AG04449 (cell line): ENCODE measurements around the gene TDRD7.

ENCODE experiments used
- CTCF ChIA-PET: fragments of 350-600 bp; formaldehyde crosslinking; extraction: SDS; loops from one replicate; lab custom pipeline; 2021; ENCODE audit warnings: antibody characterized with exemption; lab: Yijun Ruan, JAX
- POLR2A ChIA-PET: fragments of 400-600, 350-600 bp; formaldehyde crosslinking; extraction: SDS; loops from one replicate; lab custom pipeline; 2020; ENCODE audit warnings: antibody characterized with exemption, inconsistent platforms; lab: Yijun Ruan, JAX
- DNase-seq: peaks from one replicate; pipeline ENCODE4 v3.0.0-alpha.2; 2010; ENCODE audit warnings: low read depth, low spot score
- H3K4me3 ChIP-seq: 2 replicates; pipeline ENCODE4 v1.5.1; 2011; ENCODE audit warnings: low read depth, mild to moderate bottlenecking, control low read depth, low read length
- TF ChIP-seq, protein P1 (sequence below): IDR thresholded peaks from one replicate; pipeline ENCODE4 v1.5.1; 2011; ENCODE audit warnings: mild to moderate bottlenecking, moderate library complexity, low read length, control low read depth, inconsistent platforms; ENCODE audit not compliant: insufficient read depth; ENCODE audit errors: missing control alignments

Gene TDRD7

DNA sequence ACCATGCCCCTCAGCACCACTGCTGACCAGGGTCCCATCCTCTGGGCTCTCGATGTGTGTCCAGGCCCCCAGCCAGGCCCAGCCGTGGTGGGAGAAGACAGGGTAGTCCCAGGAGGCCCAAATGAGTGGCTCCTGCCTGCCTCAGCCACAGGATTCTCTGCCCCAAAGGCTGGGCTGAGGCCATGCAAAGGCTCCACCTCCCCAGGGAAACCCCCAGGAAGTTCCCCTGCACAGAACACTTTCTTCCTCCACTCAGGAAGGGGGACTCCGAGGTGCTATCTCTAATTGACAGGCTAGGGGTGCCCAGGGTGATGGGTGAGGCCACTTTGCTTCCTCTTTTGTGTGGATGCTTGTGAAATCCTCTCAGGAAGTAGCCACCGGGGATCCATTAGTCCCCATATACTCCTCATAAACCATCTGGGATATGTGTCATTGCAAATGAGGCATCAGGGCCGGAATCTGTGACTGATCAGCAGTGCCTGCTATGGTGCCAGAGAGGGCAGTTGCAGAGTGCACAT is 23.1 kb upstream of the TDRD7 start:
- no peak overlapping the region for H3K4me3 ChIP-seq
- TF ChIP-seq, protein P1, sequence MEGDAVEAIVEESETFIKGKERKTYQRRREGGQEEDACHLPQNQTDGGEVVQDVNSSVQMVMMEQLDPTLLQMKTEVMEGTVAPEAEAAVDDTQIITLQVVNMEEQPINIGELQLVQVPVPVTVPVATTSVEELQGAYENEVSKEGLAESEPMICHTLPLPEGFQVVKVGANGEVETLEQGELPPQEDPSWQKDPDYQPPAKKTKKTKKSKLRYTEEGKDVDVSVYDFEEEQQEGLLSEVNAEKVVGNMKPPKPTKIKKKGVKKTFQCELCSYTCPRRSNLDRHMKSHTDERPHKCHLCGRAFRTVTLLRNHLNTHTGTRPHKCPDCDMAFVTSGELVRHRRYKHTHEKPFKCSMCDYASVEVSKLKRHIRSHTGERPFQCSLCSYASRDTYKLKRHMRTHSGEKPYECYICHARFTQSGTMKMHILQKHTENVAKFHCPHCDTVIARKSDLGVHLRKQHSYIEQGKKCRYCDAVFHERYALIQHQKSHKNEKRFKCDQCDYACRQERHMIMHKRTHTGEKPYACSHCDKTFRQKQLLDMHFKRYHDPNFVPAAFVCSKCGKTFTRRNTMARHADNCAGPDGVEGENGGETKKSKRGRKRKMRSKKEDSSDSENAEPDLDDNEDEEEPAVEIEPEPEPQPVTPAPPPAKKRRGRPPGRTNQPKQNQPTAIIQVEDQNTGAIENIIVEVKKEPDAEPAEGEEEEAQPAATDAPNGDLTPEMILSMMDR, result no peak
- ChIA-PET CTCF (interaction anchor here (3.5 kb wide), 1 partner anchor 533 kb away, joined by 16 read pairs; the partner anchor contains the start of gene ZNF782), POLR2A (no interaction called here)
- no peak for DNase-seq

DNA sequence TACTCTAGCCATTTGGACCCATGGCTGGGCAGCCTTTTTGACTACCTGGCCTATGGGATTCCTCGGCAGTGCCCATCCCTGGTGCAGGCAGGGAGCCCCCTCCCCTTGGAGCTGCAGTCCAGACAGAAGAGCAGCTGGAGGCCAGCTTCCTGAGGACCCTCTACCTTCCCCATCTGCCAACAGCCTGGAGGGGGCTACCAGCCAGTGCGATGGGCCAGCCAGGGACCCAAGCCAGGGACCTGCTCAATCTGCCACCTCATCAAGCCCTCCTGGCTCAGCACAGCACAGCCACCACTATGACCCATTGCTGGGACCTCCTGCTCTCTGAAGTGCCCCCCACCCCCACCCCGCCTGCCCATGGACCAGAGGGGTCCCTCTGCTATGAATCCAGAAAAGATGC is 22.6 kb upstream of the TDRD7 start:
- TF ChIP-seq, protein P1, result no peak
- ChIA-PET CTCF (interaction anchor here (1.7 kb wide), 1 partner anchor 9 kb away, joined by 5 read pairs; no protein-coding TSS in a partner anchor), POLR2A (no interaction called here)
- H3K4me3 ChIP-seq, result no peak overlapping the region
- no peak for DNase-seq

DNA sequence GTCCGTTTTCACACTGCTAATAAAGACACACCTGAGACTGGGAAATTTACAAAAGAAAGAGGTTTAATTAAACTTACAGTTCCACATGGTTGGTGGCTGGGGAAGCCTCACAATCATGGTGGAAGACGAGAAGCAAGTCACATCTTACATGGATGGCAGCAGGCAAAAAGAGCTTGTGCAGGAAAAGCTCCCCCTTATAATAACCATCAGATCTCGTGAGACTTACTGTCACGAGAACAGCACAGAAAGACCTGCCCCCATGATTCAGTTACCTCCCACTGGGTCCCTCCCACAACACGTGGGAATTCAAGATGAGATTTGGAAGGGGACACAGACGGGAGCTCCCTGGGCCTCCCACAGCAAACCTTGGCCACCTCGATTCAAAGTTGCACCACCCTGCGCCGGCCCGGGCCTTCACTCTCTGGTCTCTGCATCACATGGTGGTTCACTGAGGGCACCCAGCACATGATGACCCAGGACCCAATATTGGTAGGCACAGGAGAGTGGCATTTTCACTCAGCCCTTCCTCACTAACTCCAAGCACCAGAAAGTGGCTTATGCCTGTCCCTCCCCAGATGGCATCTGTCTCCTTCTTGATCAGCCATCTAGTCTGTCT is 21.0 kb upstream of the TDRD7 start:
- ChIA-PET POLR2A (no interaction called here), CTCF (interaction anchor here (1.2 to 1.7 kb wide), 2 partner anchors 8 to 9 kb away, joined by 3 to 5 read pairs; no protein-coding TSS in a partner anchor)
- DNase-seq, result no peak
- TF ChIP-seq, protein P1, result no peak
- H3K4me3 ChIP-seq, result no peak overlapping the region

DNA sequence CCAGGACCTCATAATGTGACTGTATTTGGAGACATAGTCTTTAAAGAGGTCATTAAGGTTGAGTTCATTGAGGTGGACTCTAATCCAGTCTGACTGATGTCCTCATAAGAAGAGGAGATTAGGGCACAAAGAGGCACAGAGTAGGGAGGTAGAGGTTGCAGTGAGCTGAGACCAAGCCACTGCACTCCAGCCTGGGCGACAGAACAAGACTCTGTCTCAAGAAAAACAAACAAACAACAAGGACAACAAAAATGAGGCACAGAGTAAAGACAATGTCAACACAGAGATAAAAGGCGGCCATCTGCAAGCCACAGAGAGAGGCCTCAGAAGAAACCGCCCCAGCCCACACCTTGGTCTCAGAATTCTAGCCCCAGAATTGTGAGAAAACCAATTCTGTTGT is 17.0 kb upstream of the TDRD7 start:
- TF ChIP-seq, protein P1, result no peak
- DNase-seq, result no peak
- H3K4me3 ChIP-seq, result no peak overlapping the region
- POLR2A ChIA-PET, result no interaction called here
- CTCF ChIA-PET, result interaction anchor here (3.5 to 13.6 kb wide), 3 partner anchors 8 to 538 kb away, joined by 20 to 197 read pairs (median 35); partner anchors contain the start of genes TDRD7 and ZNF782

DNA sequence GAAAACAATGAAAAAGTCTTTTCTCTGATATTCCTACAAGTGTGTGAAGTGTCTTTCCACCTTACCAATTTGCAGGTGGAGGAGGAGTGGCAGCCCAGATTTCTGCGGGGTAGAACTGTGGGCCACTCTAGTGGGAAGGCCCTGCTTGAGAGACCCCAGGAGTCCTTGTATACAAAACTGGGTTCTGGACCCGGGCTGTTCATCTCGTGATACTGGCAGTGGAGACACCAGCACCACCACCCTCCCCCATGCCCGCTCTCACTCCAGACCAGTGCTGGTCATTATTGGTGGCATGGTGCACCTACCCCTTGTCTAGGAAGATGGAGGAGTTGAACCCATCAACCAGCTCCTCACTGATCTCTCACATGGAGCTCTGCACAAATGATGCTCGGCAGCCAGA is 16.2 kb upstream of the TDRD7 start:
- POLR2A ChIA-PET, result no interaction called here
- TF ChIP-seq, protein P1, result no peak
- DNase-seq, result no peak
- CTCF ChIA-PET, result interaction anchor here (2.9 to 13.6 kb wide), 4 partner anchors 9 to 539 kb away, joined by 13 to 197 read pairs (median 28); partner anchors contain the start of genes TDRD7 and ZNF782
- H3K4me3 ChIP-seq, result no peak overlapping the region

DNA sequence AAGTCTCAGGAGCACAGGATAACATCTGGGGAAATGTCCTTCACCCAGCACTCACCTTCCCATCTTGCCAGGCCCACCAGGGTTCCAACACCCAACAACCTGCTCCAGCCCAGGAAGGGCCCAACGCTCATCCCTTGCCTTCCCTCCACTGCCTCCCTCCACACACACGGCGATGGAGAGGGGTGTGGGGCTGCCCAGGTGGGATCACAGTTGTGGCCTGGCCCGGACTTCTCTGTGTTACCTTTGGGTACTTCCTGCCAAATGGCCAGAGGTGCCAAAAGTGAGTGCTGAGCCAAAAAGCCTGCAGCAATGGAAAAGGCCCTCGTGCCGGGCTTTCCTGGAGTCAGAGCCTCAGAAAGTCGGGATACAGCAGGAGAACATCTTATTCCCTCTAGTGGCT is 15.6 kb upstream of the TDRD7 start:
- CTCF ChIA-PET, result interaction anchor here (2.9 to 13.6 kb wide), 4 partner anchors 9 to 540 kb away, joined by 13 to 197 read pairs (median 28); partner anchors contain the start of genes TDRD7 and ZNF782
- POLR2A ChIA-PET, result no interaction called here
- H3K4me3 ChIP-seq, result no peak overlapping the region
- DNase-seq, result no peak
- TF ChIP-seq, protein P1, result no peak
